Muscle layer of colon (tissue), 2 donors: ENCODE measurements around the gene RUFY2.
"Not testable (repeated sequence)": the region's sequence is repeated elsewhere in the genome, so short reads cannot be mapped to it uniquely, and the experiment has no call there.

ENCODE experiments used
- H3K27ac ChIP-seq: one replicate; pipeline ENCODE4 v1.7.0; 2013; ENCODE audit warnings: low read depth, mild to moderate bottlenecking, low read length, moderate library complexity
- H3K27me3 ChIP-seq, 2 donors: one replicate each; pipeline ENCODE4 v1.7.0; 2013; ENCODE audit warnings: low read length in 2 of 2, mild to moderate bottlenecking in 2 of 2; ENCODE audit not compliant: insufficient read depth in 2 of 2, control insufficient read depth in 1 of 2
- H3K36me3 ChIP-seq: one replicate; pipeline ENCODE4 v1.7.0; 2013; ENCODE audit warnings: mild to moderate bottlenecking, low read length; ENCODE audit not compliant: insufficient read depth
- H3K4me1 ChIP-seq: one replicate; pipeline ENCODE4 v1.7.0; 2013; ENCODE audit warnings: mild to moderate bottlenecking, low read length; ENCODE audit not compliant: insufficient read depth
- H3K4me3 ChIP-seq, 2 donors: one replicate each; pipeline ENCODE4 v1.7.0; 2013; ENCODE audit warnings: low read length in 2 of 2, low read depth in 1 of 2, mild to moderate bottlenecking in 1 of 2, moderate library complexity in 1 of 2
- H3K9ac ChIP-seq: one replicate; pipeline ENCODE4 v1.7.0; 2013; ENCODE audit warnings: low read length
- H3K9me3 ChIP-seq: one replicate; pipeline ENCODE4 v1.7.0; 2013; ENCODE audit warnings: mild to moderate bottlenecking, low read length
- donor health status: abdominal sarcoma.
- donor health status: Adenocarcinoma of cecum.

RUFY2 gene

GRCh38 chr10:68333440-68334431 lies 73.3 kb downstream of the RUFY2 start:
- peak overlapping the region; percentile 94 to 100 for H3K4me3 ChIP-seq
- peaks cover 41% of the 10 kb centered on the region for H3K4me1 ChIP-seq
- no peaks in the 10 kb centered on the region for H3K9me3 ChIP-seq
- peak overlapping the region; percentile 100 for H3K27ac ChIP-seq
- H3K9ac ChIP-seq = peak overlapping the region; percentile 99
- H3K36me3 ChIP-seq = peaks cover 5% of the 10 kb centered on the region
- no peaks in the 10 kb centered on the region for H3K27me3 ChIP-seq

- peak overlapping the region; percentile 100 for H3K27ac ChIP-seq
- H3K4me1 ChIP-seq = peaks cover 34% of the 10 kb centered on the region
- peak overlapping the region; percentile 94 to 100 for H3K4me3 ChIP-seq
- peak overlapping the region; percentile 99 for H3K9ac ChIP-seq
- H3K27me3 ChIP-seq = no peaks in the 10 kb centered on the region
- no peaks in the 10 kb centered on the region for H3K36me3 ChIP-seq
- H3K9me3 ChIP-seq = no peaks in the 10 kb centered on the region
Measured at GRCh38 chr10:68333058-68333395, 74.0 kb downstream of the RUFY2 start.

- Histone ChIP-seq H3K27ac (peak within 1 kb of the TSS; percentile 100), H3K36me3 (no peaks in the 10 kb centered on the region), H3K27me3 (no peaks in the 10 kb centered on the region), H3K4me3 (peak within 1 kb of the TSS; percentile 94 to 100), H3K9ac (peak within 1 kb of the TSS; percentile 99), H3K9me3 (no peaks in the 10 kb centered on the region), H3K4me1 (peaks cover 29% of the 10 kb centered on the region)
Measured at GRCh38 chr10:68332259-68333057, 74.6 kb downstream of the RUFY2 start, which contains the start of gene PBLD. PBLD (minus strand) TSS chr10:68332928; CDS start chr10:68306844, 26,084 bp downstream.

- peaks cover 21% of the 10 kb centered on the region for H3K4me1 ChIP-seq
- H3K9ac ChIP-seq = peak within 1 kb of the TSS; percentile 99
- no peaks in the 10 kb centered on the region for H3K9me3 ChIP-seq
- peak within 1 kb of the TSS; percentile 100 for H3K27ac ChIP-seq
- no peaks in the 10 kb centered on the region for H3K27me3 ChIP-seq
- peak within 1 kb of the TSS; percentile 94 to 100 for H3K4me3 ChIP-seq
- H3K36me3 ChIP-seq = no peaks in the 10 kb centered on the region
Measured at GRCh38 chr10:68331455-68332258, 75.4 kb downstream of the RUFY2 start, which contains the start of gene HNRNPH3. HNRNPH3 (plus strand) TSS chr10:68332064; CDS start chr10:68337222, 5,158 bp downstream.

- Histone ChIP-seq H3K27me3 (no peaks in the 10 kb centered on the region), H3K9me3 (no peaks in the 10 kb centered on the region), H3K9ac (peak overlapping the region; percentile 70), H3K4me1 (peaks cover 16% of the 10 kb centered on the region), H3K4me3 (peak overlapping the region; percentile 94 to 100), H3K27ac (peak overlapping the region; percentile 100), H3K36me3 (no peaks in the 10 kb centered on the region)
Measured at GRCh38 chr10:68330852-68331454, 76.1 kb downstream of the RUFY2 start.

- no peak overlapping the region for H3K9ac ChIP-seq
- H3K4me3 ChIP-seq = no peak overlapping the region
- no peaks in the 10 kb centered on the region for H3K9me3 ChIP-seq
- no peaks in the 10 kb centered on the region for H3K36me3 ChIP-seq
- H3K27me3 ChIP-seq = no peaks in the 10 kb centered on the region
- peak overlapping the region; percentile 29 for H3K27ac ChIP-seq
- H3K4me1 ChIP-seq = peaks cover 2% of the 10 kb centered on the region
Measured at GRCh38 chr10:68329506-68329861, 77.6 kb downstream of the RUFY2 start.

GRCh38 chr10:68327889-68328786 lies 78.9 kb downstream of the RUFY2 start:
- Histone ChIP-seq H3K9ac (no peak overlapping the region), H3K4me1 (no peaks in the 10 kb centered on the region), H3K9me3 (no peaks in the 10 kb centered on the region), H3K27me3 (no peaks in the 10 kb centered on the region), H3K36me3 (no peaks in the 10 kb centered on the region), H3K27ac (peak overlapping the region; percentile 21), H3K4me3 (peak overlapping the region in 1 of 2 donors; percentile 20)

GRCh38 chr10:68324396-68324795 lies 82.7 kb downstream of the RUFY2 start:
- H3K27me3 ChIP-seq, H3K36me3 ChIP-seq, H3K9ac ChIP-seq, H3K9me3 ChIP-seq, H3K4me3 ChIP-seq, H3K4me1 ChIP-seq, H3K27ac ChIP-seq: not testable (repeated sequence)

- H3K9ac ChIP-seq = no peak overlapping the region
- no peak overlapping the region for H3K27ac ChIP-seq
- H3K9me3 ChIP-seq = no peaks in the 10 kb centered on the region
- H3K4me3 ChIP-seq = no peak overlapping the region
- H3K36me3 ChIP-seq = no peaks in the 10 kb centered on the region
- no peaks in the 10 kb centered on the region for H3K4me1 ChIP-seq
- H3K27me3 ChIP-seq = no peaks in the 10 kb centered on the region
Measured at GRCh38 chr10:68318331-68319059, 88.6 kb downstream of the RUFY2 start.
